ENCODE results near the gene FAM120A. TPM values are rescaled to one million over a fixed set of nuclear protein-coding genes. Genes with fewer than 3 reads are reported as not detected.

Gene FAM120A
- total and polyA plus RNA-seq, 7 experiments from 2014 or later, result 9.0 to 136 (median 80.2) TPM

GRCh38 chr9:93480262-93480661, 28.8 kb downstream of the FAM120A start:
- peaks cover 21 to 49% (median 34%) of the 10 kb centered on the region in 7 donors for H3K4me1 Mint-ChIP-seq
- Histone ChIP-seq H3K27me3 (ENCODE audit: control insufficient read depth in 2 of 2, insufficient read depth in 2 of 2, low read length in 2 of 2) (no peaks in the 10 kb centered on the region), H3K4me1 (ENCODE audit: control insufficient read depth in 2 of 2, insufficient read depth in 2 of 2, low read length in 2 of 2) (peaks cover 0 to under 1% of the 10 kb centered on the region in 2 donors), H3K9me3 (ENCODE audit: control insufficient read depth in 2 of 3, low read length in 3 of 3) (no peaks in the 10 kb centered on the region), H3K27ac (ENCODE audit: low read depth, low read length) (no peak overlapping the region), H3K36me3 (ENCODE audit: control insufficient read depth in 2 of 3, insufficient read depth in 3 of 3, low read length in 3 of 3) (peaks cover 0 to 27% (median 3%) of the 10 kb centered on the region in 3 experiments), H3K4me3 (ENCODE audit: low read length) (no peak overlapping the region)
- CTCF ChIA-PET, result no interaction called here
- DNase-seq (no peak), ATAC-seq (no peak)
- intact Hi-C loops (cut with micrococcal nuclease), result no loop called here
- peak overlapping the region in 1 of 9 donors; percentile 36 for H3K27ac Mint-ChIP-seq
- no peaks in the 10 kb centered on the region for H3K9me3 Mint-ChIP-seq
- no peak overlapping the region for H3K4me3 Mint-ChIP-seq
- no peaks in the 10 kb centered on the region for H3K27me3 Mint-ChIP-seq
- POLR2A ChIA-PET, result no interaction called here
- H3K36me3 Mint-ChIP-seq, result peaks cover 0 to 55% (median 20%) of the 10 kb centered on the region in 5 donors

GRCh38 chr9:93480728-93481324, 29.3 kb downstream of the FAM120A start:
- Histone ChIP-seq H3K27ac (ENCODE audit: low read depth, low read length) (no peak overlapping the region), H3K4me3 (ENCODE audit: low read length) (no peak overlapping the region), H3K9me3 (ENCODE audit: control insufficient read depth in 2 of 3, low read length in 3 of 3) (no peaks in the 10 kb centered on the region), H3K36me3 (ENCODE audit: control insufficient read depth in 2 of 3, insufficient read depth in 3 of 3, low read length in 3 of 3) (peaks cover 0 to 29% (median 6%) of the 10 kb centered on the region in 3 experiments), H3K4me1 (ENCODE audit: control insufficient read depth in 2 of 2, insufficient read depth in 2 of 2, low read length in 2 of 2) (no peaks in the 10 kb centered on the region), H3K27me3 (ENCODE audit: control insufficient read depth in 2 of 2, insufficient read depth in 2 of 2, low read length in 2 of 2) (no peaks in the 10 kb centered on the region)
- Mint-ChIP-seq H3K4me1 (peaks cover 21 to 48% (median 37%) of the 10 kb centered on the region in 7 donors), H3K4me3 (no peak overlapping the region), H3K27me3 (no peaks in the 10 kb centered on the region), H3K27ac (peak overlapping the region in 3 of 9 donors; percentile 17 to 62 (median 21)), H3K9me3 (no peaks in the 10 kb centered on the region), H3K36me3 (peaks cover 0 to 55% (median 24%) of the 10 kb centered on the region in 5 donors)
- DNase-seq (no peak), ATAC-seq (no peak)
- CTCF ChIA-PET, result no interaction called here
- intact Hi-C loops (cut with micrococcal nuclease), result no loop called here
- POLR2A ChIA-PET, result no interaction called here

DNA sequence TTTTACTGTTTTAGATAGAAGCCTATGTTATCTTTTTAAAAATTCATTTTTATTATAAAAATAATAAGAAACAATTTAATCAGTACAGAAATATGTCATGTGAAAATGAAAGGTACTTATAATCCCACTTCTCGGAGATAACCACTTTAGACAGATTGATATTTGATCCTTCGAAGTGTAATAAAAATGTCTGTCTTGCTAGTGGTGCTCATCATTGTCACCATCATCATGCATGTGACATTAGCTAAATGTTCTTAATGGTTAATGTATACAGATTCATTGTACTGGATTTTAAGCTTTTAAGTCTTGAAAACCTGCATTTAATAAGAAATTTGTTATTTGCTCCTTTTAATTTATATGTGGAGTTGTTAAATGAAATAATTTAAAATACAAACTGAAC, 32.0 kb downstream of the FAM120A start:
- no peak overlapping the region for H3K27ac ChIP-seq (ENCODE audit: low read depth, low read length)
- CTCF ChIA-PET, result interaction anchor here (0.6 to 2.1 kb wide), 3 partner anchors 10 to 550 kb away, joined by 4 to 8 read pairs (median 4); no protein-coding TSS in a partner anchor
- H3K4me1 ChIP-seq (ENCODE audit: control insufficient read depth in 2 of 2, insufficient read depth in 2 of 2, low read length in 2 of 2), result no peaks in the 10 kb centered on the region
- intact Hi-C loops (cut with micrococcal nuclease), result no loop called here
- DNase-seq, result no peak
- ATAC-seq, result no peak
- H3K9me3 ChIP-seq (ENCODE audit: control insufficient read depth in 2 of 3, low read length in 3 of 3), result no peaks in the 10 kb centered on the region
- peaks cover 0 to 39% (median 6%) of the 10 kb centered on the region in 3 experiments for H3K36me3 ChIP-seq (ENCODE audit: control insufficient read depth in 2 of 3, insufficient read depth in 3 of 3, low read length in 3 of 3)
- H3K4me3 Mint-ChIP-seq, result no peak overlapping the region
- POLR2A ChIA-PET, result interaction anchor here (0.6 kb wide), 1 partner anchor 1242 kb away, joined by 4 read pairs; no protein-coding TSS in a partner anchor
- no peaks in the 10 kb centered on the region for H3K27me3 ChIP-seq (ENCODE audit: control insufficient read depth in 2 of 2, insufficient read depth in 2 of 2, low read length in 2 of 2)
- H3K36me3 Mint-ChIP-seq, result peaks cover 7 to 55% (median 33%) of the 10 kb centered on the region in 5 donors
- no peak overlapping the region for H3K4me3 ChIP-seq (ENCODE audit: low read length)
- H3K9me3 Mint-ChIP-seq, result no peaks in the 10 kb centered on the region
- no peak overlapping the region for H3K27ac Mint-ChIP-seq
- peaks cover 38 to 52% (median 43%) of the 10 kb centered on the region in 7 donors for H3K4me1 Mint-ChIP-seq
- H3K27me3 Mint-ChIP-seq, result no peaks in the 10 kb centered on the region

DNA sequence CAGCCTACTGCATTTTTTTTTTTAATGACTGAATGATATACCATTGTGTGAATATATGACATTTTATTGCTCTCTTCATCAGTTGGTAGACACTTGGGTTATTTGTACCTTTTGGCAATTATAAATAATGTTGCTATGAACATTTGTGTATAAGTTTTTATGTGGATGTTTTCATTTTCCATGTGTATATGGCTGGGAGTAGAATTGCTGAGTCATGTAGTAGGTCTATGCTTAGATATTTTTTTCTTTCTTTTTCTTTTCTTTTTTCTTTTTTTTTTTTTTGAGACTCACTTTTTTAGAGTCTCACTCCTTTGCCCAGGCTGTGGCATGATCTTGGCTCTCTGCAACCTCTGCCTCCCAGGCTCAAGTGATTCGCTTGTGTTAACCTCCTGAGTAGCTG, 34.8 kb downstream of the FAM120A start:
- ATAC-seq (no peak), DNase-seq (no peak)
- Histone ChIP-seq H3K27ac (ENCODE audit: low read depth, low read length) (no peak overlapping the region), H3K9me3 (ENCODE audit: control insufficient read depth in 2 of 3, low read length in 3 of 3) (no peaks in the 10 kb centered on the region), H3K4me3 (ENCODE audit: low read length) (no peak overlapping the region), H3K4me1 (ENCODE audit: control insufficient read depth in 2 of 2, insufficient read depth in 2 of 2, low read length in 2 of 2) (no peaks in the 10 kb centered on the region), H3K27me3 (ENCODE audit: control insufficient read depth in 2 of 2, insufficient read depth in 2 of 2, low read length in 2 of 2) (no peaks in the 10 kb centered on the region), H3K36me3 (ENCODE audit: control insufficient read depth in 2 of 3, insufficient read depth in 3 of 3, low read length in 3 of 3) (peaks cover 0 to 40% (median 6%) of the 10 kb centered on the region in 3 experiments)
- intact Hi-C loops (cut with micrococcal nuclease), result no loop called here
- Mint-ChIP-seq H3K27me3 (no peaks in the 10 kb centered on the region), H3K4me1 (peaks cover 37 to 59% (median 42%) of the 10 kb centered on the region in 7 donors), H3K9me3 (no peaks in the 10 kb centered on the region), H3K27ac (peak overlapping the region in 2 of 9 donors; percentile 43 to 47), H3K4me3 (no peak overlapping the region), H3K36me3 (peaks cover 9 to 55% (median 37%) of the 10 kb centered on the region in 5 donors)
- ChIA-PET CTCF (no interaction called here), POLR2A (no interaction called here)

DNA sequence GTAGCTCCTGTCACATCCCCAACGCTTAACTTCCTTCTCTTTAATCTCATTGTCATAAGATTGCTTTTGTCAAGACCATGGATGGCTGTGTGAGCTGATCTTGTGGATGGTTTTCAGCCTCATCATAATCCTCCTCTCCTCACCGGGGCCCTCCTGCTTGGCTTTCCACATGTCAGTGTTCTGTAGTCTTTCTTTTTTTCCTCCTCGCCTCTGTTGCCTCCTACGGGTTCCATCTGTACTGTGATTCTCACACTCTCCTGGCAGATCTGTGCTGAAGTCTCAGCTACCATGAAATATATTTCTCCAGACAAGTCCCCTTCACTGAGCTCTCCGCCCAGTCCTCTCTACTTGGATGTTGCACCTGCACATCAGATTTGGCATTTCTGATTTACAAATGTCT, 36.8 kb downstream of the FAM120A start:
- intact Hi-C loops (cut with micrococcal nuclease), result no loop called here
- no peak overlapping the region for H3K4me3 Mint-ChIP-seq
- H3K27me3 ChIP-seq (ENCODE audit: control insufficient read depth in 2 of 2, insufficient read depth in 2 of 2, low read length in 2 of 2), result no peaks in the 10 kb centered on the region
- peaks cover 0 to 31% (median 6%) of the 10 kb centered on the region in 3 experiments for H3K36me3 ChIP-seq (ENCODE audit: control insufficient read depth in 2 of 3, insufficient read depth in 3 of 3, low read length in 3 of 3)
- H3K4me3 ChIP-seq (ENCODE audit: low read length), result no peak overlapping the region
- peaks cover 32 to 62% (median 42%) of the 10 kb centered on the region in 7 donors for H3K4me1 Mint-ChIP-seq
- DNase-seq (no peak), ATAC-seq (no peak)
- POLR2A ChIA-PET, result no interaction called here
- peaks cover 9 to 49% (median 30%) of the 10 kb centered on the region in 5 donors for H3K36me3 Mint-ChIP-seq
- no peaks in the 10 kb centered on the region for H3K4me1 ChIP-seq (ENCODE audit: control insufficient read depth in 2 of 2, insufficient read depth in 2 of 2, low read length in 2 of 2)
- CTCF ChIA-PET, result no interaction called here
- H3K9me3 ChIP-seq (ENCODE audit: control insufficient read depth in 2 of 3, low read length in 3 of 3), result no peaks in the 10 kb centered on the region
- H3K27me3 Mint-ChIP-seq, result no peaks in the 10 kb centered on the region
- H3K27ac ChIP-seq (ENCODE audit: low read depth, low read length), result no peak overlapping the region
- H3K9me3 Mint-ChIP-seq, result no peaks in the 10 kb centered on the region
- H3K27ac Mint-ChIP-seq, result peak overlapping the region in 2 of 9 donors; percentile 4 to 72

GRCh38 chr9:93491593-93492232, 40.2 kb downstream of the FAM120A start:
- H3K9me3 Mint-ChIP-seq, result no peaks in the 10 kb centered on the region
- CTCF ChIA-PET, result no interaction called here
- H3K27me3 Mint-ChIP-seq, result no peaks in the 10 kb centered on the region

More at GRCh38 chr9:93491593-93492232, 40.2 kb downstream of the FAM120A start:
- Histone ChIP-seq H3K4me1 (ENCODE audit: control insufficient read depth in 2 of 2, insufficient read depth in 2 of 2, low read length in 2 of 2) (no peaks in the 10 kb centered on the region), H3K27me3 (ENCODE audit: control insufficient read depth in 2 of 2, insufficient read depth in 2 of 2, low read length in 2 of 2) (no peaks in the 10 kb centered on the region), H3K36me3 (ENCODE audit: control insufficient read depth in 2 of 3, insufficient read depth in 3 of 3, low read length in 3 of 3) (peaks cover 0 to 40% (median 10%) of the 10 kb centered on the region in 3 experiments), H3K4me3 (ENCODE audit: low read length) (no peak overlapping the region), H3K9me3 (ENCODE audit: control insufficient read depth in 2 of 3, low read length in 3 of 3) (no peaks in the 10 kb centered on the region), H3K27ac (ENCODE audit: low read depth, low read length) (no peak overlapping the region)
- DNase-seq (no peak), ATAC-seq (no peak)
- Mint-ChIP-seq H3K27ac (no peak overlapping the region), H3K4me1 (peaks cover 23 to 71% (median 42%) of the 10 kb centered on the region in 7 donors), H3K36me3 (peaks cover 9 to 52% (median 24%) of the 10 kb centered on the region in 5 donors), H3K4me3 (no peak overlapping the region)
- intact Hi-C loops (cut with micrococcal nuclease), result no loop called here
- POLR2A ChIA-PET, result no interaction called here
